ENCODE measurements around the gene TNNT1.
A peak's percentile ranks its signal among the peaks of the same experiment; 100 is the strongest.

The TNNT1 gene

GRCh38 chr19:55132453-55133129, 16.4 kb downstream of the TNNT1 start:
- no peaks in the 10 kb centered on the region for H3K36me3 ChIP-seq (ENCODE audit: control insufficient read depth in 2 of 2, insufficient read depth in 1 of 2, low read length in 2 of 2)
- TF ChIP-seq ZBTB17 (tag by site-specific recombination; IDR thresholded peaks at IDR 0.05), result no peak
- peak; percentile 21; the same call in 1 of the 2 replicates for TF ChIP-seq ZNF654 (tag by site-specific recombination; IDR thresholded peaks at IDR 0.05; ENCODE audit: low read depth)
- no peak for TF ChIP-seq ZNF416 (tag by site-specific recombination; IDR thresholded peaks at IDR 0.05)
- TF ChIP-seq ZNF660 (tag by site-specific recombination; IDR thresholded peaks at IDR 0.05), result no peak
- TF ChIP-seq SCRT2 (tag by site-specific recombination; IDR thresholded peaks at IDR 0.05), result peak; percentile 60; the same call in 1 of the 2 replicates
- TF ChIP-seq SCRT1 (tag by site-specific recombination; IDR thresholded peaks at IDR 0.05; ENCODE audit: borderline replicate concordance), result 0 out of 2 replicates have a peak, but pooled peaks have one; percentile 55
- no peak for TF ChIP-seq KLF16 (tag by site-specific recombination; IDR thresholded peaks at IDR 0.05)
- POLR2A ChIA-PET, result interaction anchor here (0.7 kb wide), 1 partner anchor 647 kb away, joined by 4 read pairs; no protein-coding TSS in a partner anchor
- H3K27ac ChIP-seq (ENCODE audit: extremely low read depth, low read depth, low read length), result no peak overlapping the region
- H3K9me3 ChIP-seq (ENCODE audit: control insufficient read depth, insufficient read depth, low read depth, low read length), result no peaks in the 10 kb centered on the region
- CTCF ChIA-PET, result interaction anchor here (0.6 to 1.6 kb wide), 8 partner anchors 8 to 651 kb away, joined by 3 to 19 read pairs (median 4); no protein-coding TSS in a partner anchor
- H3K4me1 ChIP-seq (ENCODE audit: control insufficient read depth, insufficient read depth, low read length), result no peaks in the 10 kb centered on the region
- no peak overlapping the region for H3K4me3 ChIP-seq (ENCODE audit: low read depth, low read length)

DNA sequence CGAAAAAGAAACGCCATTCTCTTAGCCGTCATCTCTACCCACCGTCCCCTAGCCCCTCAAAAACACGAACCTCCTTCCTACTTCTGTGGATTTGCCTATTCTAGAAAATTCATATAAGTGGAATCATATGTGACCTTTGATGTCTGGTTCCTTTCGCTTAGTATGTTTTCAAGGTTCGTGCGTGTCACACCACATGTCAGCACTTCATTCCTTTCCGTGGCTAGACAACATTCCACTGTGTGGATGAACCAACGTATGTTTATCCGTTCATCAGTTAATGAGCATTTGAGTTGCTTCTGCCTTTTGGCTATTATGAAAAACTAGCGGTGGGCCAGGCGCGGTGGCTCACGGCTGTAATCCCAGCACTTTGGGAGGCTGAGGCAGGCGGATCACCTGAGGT, 17.6 kb downstream of the TNNT1 start:
- ChIA-PET POLR2A (interaction anchor here (0.7 kb wide), 1 partner anchor 18 kb away, joined by 3 read pairs; the partner anchor contains the start of gene TNNT1), CTCF (interaction anchor here (0.6 kb wide), 1 partner anchor 70 kb away, joined by 3 read pairs; no protein-coding TSS in a partner anchor)

More for the DNA sequence above, 17.6 kb downstream of the TNNT1 start:
- no peak overlapping the region for H3K4me3 ChIP-seq (ENCODE audit: low read depth, low read length)
- H3K27ac ChIP-seq (ENCODE audit: extremely low read depth, low read depth, low read length), result no peak overlapping the region
- TF ChIP-seq HOXC10 (CRISPR knock-in tag; IDR thresholded peaks at IDR 0.05) (no peak), ZNF555 (tag by site-specific recombination; conservative IDR thresholded peaks at IDR 0.05) (no peak), ZNF518A (tag by site-specific recombination; conservative IDR thresholded peaks at IDR 0.05; ENCODE audit: low read depth) (no peak)
- TF ChIP-seq, protein P1, sequence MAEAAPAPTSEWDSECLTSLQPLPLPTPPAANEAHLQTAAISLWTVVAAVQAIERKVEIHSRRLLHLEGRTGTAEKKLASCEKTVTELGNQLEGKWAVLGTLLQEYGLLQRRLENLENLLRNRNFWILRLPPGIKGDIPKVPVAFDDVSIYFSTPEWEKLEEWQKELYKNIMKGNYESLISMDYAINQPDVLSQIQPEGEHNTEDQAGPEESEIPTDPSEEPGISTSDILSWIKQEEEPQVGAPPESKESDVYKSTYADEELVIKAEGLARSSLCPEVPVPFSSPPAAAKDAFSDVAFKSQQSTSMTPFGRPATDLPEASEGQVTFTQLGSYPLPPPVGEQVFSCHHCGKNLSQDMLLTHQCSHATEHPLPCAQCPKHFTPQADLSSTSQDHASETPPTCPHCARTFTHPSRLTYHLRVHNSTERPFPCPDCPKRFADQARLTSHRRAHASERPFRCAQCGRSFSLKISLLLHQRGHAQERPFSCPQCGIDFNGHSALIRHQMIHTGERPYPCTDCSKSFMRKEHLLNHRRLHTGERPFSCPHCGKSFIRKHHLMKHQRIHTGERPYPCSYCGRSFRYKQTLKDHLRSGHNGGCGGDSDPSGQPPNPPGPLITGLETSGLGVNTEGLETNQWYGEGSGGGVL (tag by site-specific recombination; IDR thresholded peaks at IDR 0.05), result no peak
- H3K36me3 ChIP-seq (ENCODE audit: control insufficient read depth in 2 of 2, insufficient read depth in 1 of 2, low read length in 2 of 2), result no peaks in the 10 kb centered on the region
- H3K4me1 ChIP-seq (ENCODE audit: control insufficient read depth, insufficient read depth, low read length), result no peaks in the 10 kb centered on the region
- no peaks in the 10 kb centered on the region for H3K9me3 ChIP-seq (ENCODE audit: control insufficient read depth, insufficient read depth, low read depth, low read length)
